ENCODE measurements around the gene CASQ1. TPM values are rescaled to one million over a fixed set of nuclear protein-coding genes. Genes with fewer than 3 reads are reported as not detected.
A peak's percentile ranks its signal among the peaks of the same experiment; 100 is the strongest.

The CASQ1 gene
- total RNA-seq, 6 experiments from 2014 or later, result 0.25 TPM; not detected in 5

DNA sequence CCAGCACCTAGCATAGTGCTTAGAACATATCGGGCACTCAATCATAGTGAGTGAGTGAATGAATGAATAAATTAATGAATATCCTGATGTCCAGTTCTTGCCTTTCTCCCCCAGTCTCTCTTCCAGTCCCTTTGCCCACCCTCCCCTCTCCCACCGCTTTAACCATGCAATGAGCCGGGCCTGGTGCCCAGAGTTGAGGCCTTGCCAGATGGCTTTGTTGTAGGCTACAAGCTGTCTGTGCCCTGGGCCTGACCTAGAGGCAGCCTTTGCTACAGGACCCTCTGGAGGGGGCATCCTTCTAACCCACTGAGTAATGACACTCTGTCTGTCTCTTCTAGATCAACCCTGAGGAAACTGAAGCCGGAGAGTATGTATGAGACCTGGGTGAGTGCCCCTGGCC is 6.9 kb downstream of the CASQ1 start:
- intact Hi-C loops (cut with DNase I), result loop anchor here in 1 of 2 donors (10.0 kb wide), 2 partner anchors 58 to 168 kb away; partner anchors contain the start of gene NHLH1
- Histone ChIP-seq H3K27me3 (no peaks in the 10 kb centered on the region), H3K36me3 (no peaks in the 10 kb centered on the region), H3K4me1 (peaks cover 0 to 5% (median 0%) of the 10 kb centered on the region in 4 donors), H3K27ac (no peak overlapping the region), H3K4me3 (no peak overlapping the region), H3K9me3 (no peaks in the 10 kb centered on the region)
- no peak for ATAC-seq
- TF ChIP-seq, protein P1, sequence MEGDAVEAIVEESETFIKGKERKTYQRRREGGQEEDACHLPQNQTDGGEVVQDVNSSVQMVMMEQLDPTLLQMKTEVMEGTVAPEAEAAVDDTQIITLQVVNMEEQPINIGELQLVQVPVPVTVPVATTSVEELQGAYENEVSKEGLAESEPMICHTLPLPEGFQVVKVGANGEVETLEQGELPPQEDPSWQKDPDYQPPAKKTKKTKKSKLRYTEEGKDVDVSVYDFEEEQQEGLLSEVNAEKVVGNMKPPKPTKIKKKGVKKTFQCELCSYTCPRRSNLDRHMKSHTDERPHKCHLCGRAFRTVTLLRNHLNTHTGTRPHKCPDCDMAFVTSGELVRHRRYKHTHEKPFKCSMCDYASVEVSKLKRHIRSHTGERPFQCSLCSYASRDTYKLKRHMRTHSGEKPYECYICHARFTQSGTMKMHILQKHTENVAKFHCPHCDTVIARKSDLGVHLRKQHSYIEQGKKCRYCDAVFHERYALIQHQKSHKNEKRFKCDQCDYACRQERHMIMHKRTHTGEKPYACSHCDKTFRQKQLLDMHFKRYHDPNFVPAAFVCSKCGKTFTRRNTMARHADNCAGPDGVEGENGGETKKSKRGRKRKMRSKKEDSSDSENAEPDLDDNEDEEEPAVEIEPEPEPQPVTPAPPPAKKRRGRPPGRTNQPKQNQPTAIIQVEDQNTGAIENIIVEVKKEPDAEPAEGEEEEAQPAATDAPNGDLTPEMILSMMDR (IDR thresholded peaks at IDR 0.05), result no peak
- TF ChIP-seq POLR2A (IDR thresholded peaks at IDR 0.05), result no peak
- WGBS (ENCODE audit: insufficient coverage, low coverage, low lambda C conversion rate, missing lambda C conversion rate), result 100% methylated on average over 1 of the region's 4 CpGs
- no peak for DNase-seq

DNA sequence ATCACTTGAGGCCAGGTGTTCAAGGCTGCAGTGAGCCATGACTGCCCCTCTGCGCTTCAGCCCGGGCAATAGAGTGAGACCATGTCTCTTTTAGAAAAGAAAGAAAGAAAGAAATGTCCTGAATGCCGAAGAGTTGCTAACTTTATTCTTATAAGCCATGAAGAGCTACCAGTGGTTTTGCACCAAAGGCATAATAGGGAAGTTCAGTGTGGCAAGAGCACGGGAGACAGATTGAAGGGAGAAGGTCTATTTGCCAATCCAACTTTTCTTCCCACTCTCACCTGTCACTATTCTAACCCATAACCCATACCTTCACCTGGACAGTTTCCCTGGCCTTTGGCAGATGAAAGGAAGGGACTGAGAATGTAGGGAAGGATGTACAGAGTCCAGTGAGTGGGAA is 10.4 kb downstream of the CASQ1 start:
- no peak overlapping the region for H3K27ac ChIP-seq
- intact Hi-C loops (cut with DNase I), result loop anchor here in 1 of 2 donors (10.0 kb wide), 1 partner anchor 74 kb away; no protein-coding TSS in a partner anchor
- no peaks in the 10 kb centered on the region for H3K36me3 ChIP-seq
- H3K4me3 ChIP-seq, result no peak overlapping the region
- DNase-seq (no peak), ATAC-seq (no peak)
- peaks cover 0 to 4% (median 0%) of the 10 kb centered on the region in 4 donors for H3K4me1 ChIP-seq
- no peaks in the 10 kb centered on the region for H3K27me3 ChIP-seq
- TF ChIP-seq, protein P1 (IDR thresholded peaks at IDR 0.05), result no peak
- TF ChIP-seq POLR2A (IDR thresholded peaks at IDR 0.05), result no peak
- WGBS (ENCODE audit: insufficient coverage, low coverage, low lambda C conversion rate, missing lambda C conversion rate), result 84% methylated on average over 4 of the region's 4 CpGs
- H3K9me3 ChIP-seq, result no peaks in the 10 kb centered on the region

DNA sequence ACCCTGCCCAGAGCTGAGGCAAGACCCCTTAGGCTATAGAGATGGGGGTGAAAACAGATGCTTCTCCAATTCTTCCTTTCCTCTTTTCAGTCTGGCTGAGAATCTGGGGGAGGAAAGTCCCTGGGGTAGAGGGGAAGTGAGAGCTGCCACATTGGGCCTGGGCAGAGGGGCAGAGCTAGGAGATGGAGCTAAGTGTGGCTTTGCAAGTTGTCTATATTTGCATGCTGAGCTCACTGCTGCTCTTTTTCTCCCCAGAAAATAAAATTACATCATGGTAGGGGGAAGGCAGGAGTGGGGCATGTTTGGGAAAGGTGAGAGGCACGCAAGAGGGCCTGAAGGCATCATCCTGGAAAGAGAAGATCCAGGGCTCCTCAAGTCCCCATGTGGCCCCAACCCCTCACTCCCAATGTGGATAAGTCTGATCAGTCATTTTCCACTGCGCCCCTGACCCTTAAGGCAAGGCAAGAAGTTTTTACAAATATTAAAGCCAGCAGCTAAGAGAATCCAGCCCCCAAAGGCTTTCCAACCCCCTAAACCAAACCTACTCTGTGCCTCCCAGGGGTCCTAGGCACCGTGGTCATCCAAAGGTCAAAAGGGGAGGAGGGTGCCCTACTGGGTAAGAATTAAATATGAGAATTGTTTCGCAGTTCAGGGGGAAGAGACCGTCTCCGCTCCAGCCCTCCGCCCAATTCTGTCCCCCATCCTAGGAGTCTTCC is 14.3 kb downstream of the CASQ1 start:
- no peaks in the 10 kb centered on the region for H3K36me3 ChIP-seq
- intact Hi-C loops (cut with DNase I), result loop anchor here in 1 of 2 donors (10.0 kb wide), 1 partner anchor 70 kb away; no protein-coding TSS in a partner anchor
- H3K27ac ChIP-seq, result peak overlapping the region in 2 of 3 donors; percentile 65 to 93
- H3K9me3 ChIP-seq, result no peaks in the 10 kb centered on the region
- H3K4me3 ChIP-seq, result peak overlapping the region; percentile 74 to 97 (median 83)
- 0% methylated on average over 1 of the region's 7 CpGs for WGBS (ENCODE audit: insufficient coverage, low coverage, low lambda C conversion rate, missing lambda C conversion rate)
- TF ChIP-seq POLR2A (IDR thresholded peaks at IDR 0.05), result no peak
- TF ChIP-seq, protein P1 (IDR thresholded peaks at IDR 0.05), result no peak
- H3K27me3 ChIP-seq, result no peaks in the 10 kb centered on the region
- peak in 2 of 4 donors; percentile 9 to 10 for ATAC-seq
- H3K4me1 ChIP-seq, result peaks cover 0 to 11% (median 0%) of the 10 kb centered on the region in 4 donors
- peak in 1 of 3 donors; percentile 31 for DNase-seq

DNA sequence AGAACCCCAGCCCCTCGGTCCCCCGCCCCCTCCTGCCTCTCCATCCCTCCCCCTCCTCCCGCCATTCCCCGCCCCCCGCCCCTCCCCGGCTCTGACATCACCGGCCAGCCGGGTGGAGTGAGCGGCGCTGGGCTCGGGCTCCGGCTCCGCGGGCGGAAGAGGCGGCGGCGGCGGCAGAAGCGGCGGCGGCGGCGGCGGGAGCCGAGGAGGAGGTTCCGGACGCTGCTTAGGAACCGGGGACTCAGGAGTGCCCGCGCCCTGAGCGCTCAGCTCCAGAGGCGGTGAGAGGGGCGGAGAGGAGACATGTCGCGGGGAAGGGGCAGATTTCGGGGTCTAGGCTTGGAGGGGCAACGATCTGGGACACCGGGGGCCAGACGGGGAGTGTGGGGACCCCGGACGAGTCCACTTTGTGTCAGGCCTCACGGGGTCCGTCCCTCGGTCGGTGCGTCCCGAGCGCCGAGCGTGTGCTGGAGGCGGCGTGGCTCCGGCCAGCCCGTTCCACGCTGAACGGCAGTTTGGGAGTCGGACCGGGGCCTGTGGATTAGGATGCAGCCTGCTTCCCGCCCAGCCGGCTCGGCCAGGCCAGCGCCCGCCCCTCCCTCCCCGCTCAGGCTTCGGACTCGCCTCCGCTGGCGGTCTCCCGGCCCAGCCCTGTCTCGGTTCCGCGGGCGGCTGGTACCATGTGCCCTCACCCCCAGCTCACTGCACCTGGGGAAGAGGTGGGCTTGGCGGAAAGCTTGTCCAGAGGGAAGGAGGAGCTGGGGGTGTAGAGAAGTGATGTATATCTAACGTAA is 15.1 kb downstream of the CASQ1 start, which contains the start of gene PEA15:
Gene PEA15 (plus strand): TSS at position 143 of the 794 bp plus-strand sequence. CDS start 6,161 bp downstream, outside the sequence.
- DNase-seq (peak; percentile 79 to 84 (median 81)), ATAC-seq (peak; percentile 84 to 92 (median 88))
- Histone ChIP-seq H3K36me3 (no peaks in the 10 kb centered on the region), H3K4me1 (peaks cover 0 to 11% (median 0%) of the 10 kb centered on the region in 4 donors), H3K9me3 (no peaks in the 10 kb centered on the region), H3K27me3 (no peaks in the 10 kb centered on the region), H3K27ac (peak within 1 kb of the TSS; percentile 35 to 93 (median 65)), H3K4me3 (peak within 1 kb of the TSS; percentile 74 to 97 (median 83))
- TF ChIP-seq POLR2A (IDR thresholded peaks at IDR 0.05), result peak; percentile 72
- TF ChIP-seq, protein P1 (IDR thresholded peaks at IDR 0.05), result no peak
- 1% methylated on average over 39 of the region's 76 CpGs for WGBS (ENCODE audit: insufficient coverage, low coverage, low lambda C conversion rate, missing lambda C conversion rate)
- intact Hi-C loops (cut with DNase I), result loop anchor here in 1 of 2 donors (10.0 kb wide), 1 partner anchor 69 kb away; no protein-coding TSS in a partner anchor

All from right lobe of liver (tissue), 6 donors.